A172 (cell line): Measurements from ENCODE around the gene GTF2E1. TPM values are rescaled to one million over a fixed set of nuclear protein-coding genes. Genes with fewer than 3 reads are reported as not detected.

Experiments used
- DNase-seq: peaks from one replicate; pipeline ENCODE4 v3.0.0-alpha.2; 2015; ENCODE audit warnings: low spot score
- total RNA-seq: library from RNA; depleted of rRNA; stranded (reverse); fragments of >200 nt; shearing (Covaris generic); gene quantifications from 2 replicates; pipeline ENCODE4 v1.2.3, GENCODE V29; 2014; rRNA removed

GTF2E1 gene
- total RNA-seq, 1 experiment from 2014 or later, result 20.6 TPM

GRCh38 chr3:120798346-120798745 lies 55.8 kb downstream of the GTF2E1 start:
- no peak for DNase-seq

GRCh38 chr3:120800625-120801024 lies 58.1 kb downstream of the GTF2E1 start:
- DNase-seq, result no peak

- DNase-seq, result no peak
Measured at GRCh38 chr3:120801484-120801883, 58.9 kb downstream of the GTF2E1 start.

- no peak for DNase-seq
Measured at GRCh38 chr3:120802916-120803315, 60.4 kb downstream of the GTF2E1 start.

GRCh38 chr3:120816728-120817127 lies 74.2 kb downstream of the GTF2E1 start:
- DNase-seq, result no peak

- DNase-seq, result no peak
Measured at GRCh38 chr3:120820748-120821147, 78.2 kb downstream of the GTF2E1 start.

- DNase-seq, result no peak
Measured at GRCh38 chr3:120821426-120821825, 78.9 kb downstream of the GTF2E1 start.

- no peak for DNase-seq
Measured at GRCh38 chr3:120823156-120823555, 80.6 kb downstream of the GTF2E1 start.

GRCh38 chr3:120824613-120825012 lies 82.1 kb downstream of the GTF2E1 start:
- no peak for DNase-seq

GRCh38 chr3:120828796-120829195 lies 86.3 kb downstream of the GTF2E1 start:
- no peak for DNase-seq

- no peak for DNase-seq
Measured at GRCh38 chr3:120831066-120831465, 88.5 kb downstream of the GTF2E1 start.

Other genes starting within 250 kb of the GTF2E1 start
- 203 and 290 TPM in 2 replicates for gene NDUFB4, start 146.4 kb upstream of the GTF2E1 start, total RNA-seq
- gene HGD, start 60.5 kb upstream of the GTF2E1 start, total RNA-seq, result 0.07 TPM in 1 of 2 replicates, not detected in the other
- gene RABL3, start 228 bp upstream of the GTF2E1 start, total RNA-seq, result 24.4 and 33.5 TPM in 2 replicates
- 0.17 and 0.36 TPM in 2 replicates for gene STXBP5L, start 165.5 kb downstream of the GTF2E1 start, total RNA-seq